Stimulated activated effector memory CD8-positive, alpha-beta T cell treated with anti-CD3 and anti-CD28 coated beads, Interleukin-12 subunit alpha, Interleukin-12 subunit beta, amount 100 ng/mL, for 72 hours (primary cell): Measurements from ENCODE around the gene CAMKMT.

ENCODE experiments used
- ATAC-seq: fragments of 150-1000 bp; cut with Tn5 transposase; 2 replicates; pipeline ENCODE4 v1.10.0; 2021
- DNase-seq, 2 donors: peaks; one replicate each; pipeline ENCODE4 v3.0.0; 2021 to 2022; ENCODE audit warnings: low spot score in 2 of 2
- H3K27ac Mint-ChIP-seq: one replicate; pipeline ENCODE4 v1.8.0; 2022; ENCODE audit warnings: mild to moderate bottlenecking, mixed read lengths
- H3K36me3 Mint-ChIP-seq: one replicate; pipeline ENCODE4 v1.8.0; 2022; ENCODE audit warnings: mild to moderate bottlenecking, mixed read lengths
- H3K4me1 Mint-ChIP-seq: one replicate; pipeline ENCODE4 v1.8.0; 2022; ENCODE audit warnings: mixed read lengths
- H3K4me3 Mint-ChIP-seq: one replicate; pipeline ENCODE4 v1.8.0; 2022; ENCODE audit warnings: mild to moderate bottlenecking, mixed read lengths
- H3K9me3 Mint-ChIP-seq: one replicate; pipeline ENCODE4 v1.8.0; 2022; ENCODE audit warnings: mixed read lengths

Gene CAMKMT

GRCh38 chr2:44632931-44633689, 271.4 kb downstream of the CAMKMT start:
- Mint-ChIP-seq H3K4me1 (peaks cover 6% of the 10 kb centered on the region), H3K36me3 (no peaks in the 10 kb centered on the region), H3K4me3 (no peak overlapping the region), H3K27ac (no peak overlapping the region), H3K9me3 (peaks cover 8% of the 10 kb centered on the region)
- DNase-seq (no peak), ATAC-seq (no peak)

GRCh38 chr2:44635725-44636124, 274.0 kb downstream of the CAMKMT start:
- Mint-ChIP-seq H3K27ac (no peak overlapping the region), H3K4me1 (peaks cover 6% of the 10 kb centered on the region), H3K4me3 (no peak overlapping the region), H3K9me3 (peaks cover 8% of the 10 kb centered on the region), H3K36me3 (no peaks in the 10 kb centered on the region)
- DNase-seq: no peak
- ATAC-seq: no peak

GRCh38 chr2:44638649-44639048, 276.9 kb downstream of the CAMKMT start:
- Mint-ChIP-seq H3K9me3 (peaks cover 2% of the 10 kb centered on the region), H3K36me3 (no peaks in the 10 kb centered on the region), H3K4me1 (peaks cover 6% of the 10 kb centered on the region), H3K27ac (no peak overlapping the region), H3K4me3 (no peak overlapping the region)
- ATAC-seq: no peak
- DNase-seq: no peak

GRCh38 chr2:44639399-44639798, 277.7 kb downstream of the CAMKMT start:
- no peak overlapping the region for H3K4me3 Mint-ChIP-seq
- DNase-seq (no peak), ATAC-seq (no peak)
- no peaks in the 10 kb centered on the region for H3K9me3 Mint-ChIP-seq
- H3K36me3 Mint-ChIP-seq: no peaks in the 10 kb centered on the region
- H3K27ac Mint-ChIP-seq: no peak overlapping the region
- peaks cover under 1% of the 10 kb centered on the region for H3K4me1 Mint-ChIP-seq

GRCh38 chr2:44642123-44642857, 280.5 kb downstream of the CAMKMT start:
- ATAC-seq (no peak), DNase-seq (no peak)
- H3K27ac Mint-ChIP-seq: no peak overlapping the region
- H3K4me3 Mint-ChIP-seq: no peak overlapping the region
- H3K36me3 Mint-ChIP-seq: no peaks in the 10 kb centered on the region
- H3K9me3 Mint-ChIP-seq: no peaks in the 10 kb centered on the region
- no peaks in the 10 kb centered on the region for H3K4me1 Mint-ChIP-seq

GRCh38 chr2:44645937-44646336, 284.2 kb downstream of the CAMKMT start:
- Mint-ChIP-seq H3K27ac (no peak overlapping the region), H3K9me3 (no peaks in the 10 kb centered on the region), H3K4me1 (no peaks in the 10 kb centered on the region), H3K36me3 (no peaks in the 10 kb centered on the region), H3K4me3 (no peak overlapping the region)
- ATAC-seq (no peak), DNase-seq (no peak)

GRCh38 chr2:44649381-44649780, 287.6 kb downstream of the CAMKMT start:
- no peaks in the 10 kb centered on the region for H3K9me3 Mint-ChIP-seq
- no peak for DNase-seq
- no peak overlapping the region for H3K27ac Mint-ChIP-seq
- no peaks in the 10 kb centered on the region for H3K36me3 Mint-ChIP-seq
- no peaks in the 10 kb centered on the region for H3K4me1 Mint-ChIP-seq
- no peak for ATAC-seq
- no peak overlapping the region for H3K4me3 Mint-ChIP-seq

- ATAC-seq: no peak
- no peaks in the 10 kb centered on the region for H3K4me1 Mint-ChIP-seq
- no peak overlapping the region for H3K4me3 Mint-ChIP-seq
- no peak overlapping the region for H3K27ac Mint-ChIP-seq
- DNase-seq: no peak
- H3K36me3 Mint-ChIP-seq: no peaks in the 10 kb centered on the region
- no peaks in the 10 kb centered on the region for H3K9me3 Mint-ChIP-seq
These were observed 289.0 kb downstream of the CAMKMT start for GRCh38 chr2:44650796-44651195.

- Mint-ChIP-seq H3K4me3 (no peak overlapping the region), H3K36me3 (no peaks in the 10 kb centered on the region), H3K4me1 (no peaks in the 10 kb centered on the region), H3K9me3 (no peaks in the 10 kb centered on the region), H3K27ac (no peak overlapping the region)
- DNase-seq (no peak), ATAC-seq (no peak)
These were observed 290.2 kb downstream of the CAMKMT start for GRCh38 chr2:44651974-44652373.

GRCh38 chr2:44652701-44653100, 291.0 kb downstream of the CAMKMT start:
- ATAC-seq: no peak
- Mint-ChIP-seq H3K9me3 (no peaks in the 10 kb centered on the region), H3K27ac (no peak overlapping the region), H3K4me3 (no peak overlapping the region), H3K36me3 (no peaks in the 10 kb centered on the region), H3K4me1 (no peaks in the 10 kb centered on the region)
- DNase-seq: no peak

- H3K36me3 Mint-ChIP-seq: no peaks in the 10 kb centered on the region
- H3K4me1 Mint-ChIP-seq: no peaks in the 10 kb centered on the region
- H3K27ac Mint-ChIP-seq: no peak overlapping the region
- no peaks in the 10 kb centered on the region for H3K9me3 Mint-ChIP-seq
- DNase-seq: no peak
- no peak for ATAC-seq
- no peak overlapping the region for H3K4me3 Mint-ChIP-seq
These were observed 293.7 kb downstream of the CAMKMT start for GRCh38 chr2:44655401-44655864.

- Mint-ChIP-seq H3K9me3 (no peaks in the 10 kb centered on the region), H3K36me3 (no peaks in the 10 kb centered on the region), H3K4me1 (no peaks in the 10 kb centered on the region), H3K4me3 (no peak overlapping the region), H3K27ac (no peak overlapping the region)
- no peak for ATAC-seq
- DNase-seq: no peak
These were observed 294.7 kb downstream of the CAMKMT start for GRCh38 chr2:44656460-44656859.

GRCh38 chr2:44663471-44664073, 301.8 kb downstream of the CAMKMT start:
- H3K9me3 Mint-ChIP-seq: no peaks in the 10 kb centered on the region
- DNase-seq (no peak), ATAC-seq (no peak)
- peaks cover 7% of the 10 kb centered on the region for H3K4me1 Mint-ChIP-seq
- H3K36me3 Mint-ChIP-seq: no peaks in the 10 kb centered on the region
- no peak overlapping the region for H3K27ac Mint-ChIP-seq
- no peak overlapping the region for H3K4me3 Mint-ChIP-seq

GRCh38 chr2:44668336-44668735, 306.6 kb downstream of the CAMKMT start:
- H3K36me3 Mint-ChIP-seq: no peaks in the 10 kb centered on the region
- ATAC-seq: no peak
- no peak for DNase-seq
- peaks cover 11% of the 10 kb centered on the region for H3K4me1 Mint-ChIP-seq
- H3K27ac Mint-ChIP-seq: no peak overlapping the region
- H3K9me3 Mint-ChIP-seq: no peaks in the 10 kb centered on the region
- no peak overlapping the region for H3K4me3 Mint-ChIP-seq

GRCh38 chr2:44671276-44671675, 309.5 kb downstream of the CAMKMT start:
- Mint-ChIP-seq H3K9me3 (no peaks in the 10 kb centered on the region), H3K36me3 (no peaks in the 10 kb centered on the region), H3K27ac (no peak overlapping the region), H3K4me3 (no peak overlapping the region), H3K4me1 (peaks cover 13% of the 10 kb centered on the region)
- DNase-seq: no peak
- no peak for ATAC-seq

GRCh38 chr2:44671916-44672315, 310.2 kb downstream of the CAMKMT start:
- H3K4me3 Mint-ChIP-seq: no peak overlapping the region
- no peaks in the 10 kb centered on the region for H3K9me3 Mint-ChIP-seq
- no peak for ATAC-seq
- H3K36me3 Mint-ChIP-seq: no peaks in the 10 kb centered on the region
- peaks cover 13% of the 10 kb centered on the region for H3K4me1 Mint-ChIP-seq
- DNase-seq: no peak
- H3K27ac Mint-ChIP-seq: no peak overlapping the region
